Testis (tissue), 5 donors: ENCODE results near the gene IFNE. TPM values are rescaled to one million over a fixed set of nuclear protein-coding genes. Genes with fewer than 3 reads are reported as not detected.

Source experiments
- DNase-seq: peaks from one replicate; pipeline ENCODE4 v3.0.0-alpha.2; 2019
- H3K27ac ChIP-seq, 2 donors: fragments of 200-600 bp; sonication (generic); one replicate each; pipeline ENCODE4 v1.5.1; 2019
- H3K27me3 ChIP-seq: fragments of 200-600 bp; sonication (generic); one replicate; pipeline ENCODE4 v1.5.1; 2019
- H3K36me3 ChIP-seq: fragments of 200-600 bp; sonication (generic); one replicate; pipeline ENCODE4 v1.5.1; 2017; ENCODE audit warnings: low read depth; ENCODE audit errors: missing control alignments
- H3K4me1 ChIP-seq: fragments of 200-600 bp; sonication (generic); one replicate; pipeline ENCODE4 v1.5.1; 2019
- H3K4me3 ChIP-seq, 2 donors: fragments of 200-600 bp; sonication (generic); one replicate each; pipeline ENCODE4 v1.5.1; 2017 to 2019
- H3K9me3 ChIP-seq: fragments of 200-600 bp; sonication (generic); one replicate; pipeline ENCODE4 v1.5.1; 2017
- CTCF ChIP-seq, 3 experiments: fragments of 450-650 bp in 2 of 3; fragments of 200-600 bp in 1 of 3; sonication (generic) in 1 of 3; IDR thresholded peaks; one replicate each; pipeline ENCODE4 v1.5.1; 2016 to 2019; ENCODE audit warnings: antibody characterized with exemption in 3 of 3, mild to moderate bottlenecking in 2 of 3, moderate library complexity in 1 of 3
- POLR2A ChIP-seq: fragments of 450-650 bp; IDR thresholded peaks from one replicate; pipeline ENCODE4 v1.6.1; 2017; ENCODE audit warnings: antibody characterized with exemption, mild to moderate bottlenecking, moderate library complexity
- WGBS, 2 donors: methylation state at CpG; one replicate each; pipeline ENCODE4 v1.1.5; 2018; 5-methylcytosine and 5-hydroxymethylcytosine counted together
- intact Hi-C: fragments of 100-400 bp; cut with DNase I; formaldehyde crosslinking; loops from one replicate; pipeline ENCODE4 v1.15.1; 2023; ENCODE audit warnings: low total_unique reads
- long read RNA-seq, 2 donors: transcript quantifications; one replicate each; lab custom pipeline, GENCODE V29; 2026
- polyA plus RNA-seq: library from polyadenylated mRNA; stranded (reverse); fragments of 350-450 nt; fragmentation: Illumina TruSeq; extraction: RNeasy Lipid Tissue Mini Kit (QIAGEN cat#74804); gene quantifications from one replicate; pipeline ENCODE4 v1.2.3, GENCODE V29; 2014; ENCODE audit warnings: low read depth, low replicate concordance; ENCODE audit not compliant: insufficient read depth
- total RNA-seq, 2 donors: library from RNA; depleted of rRNA; stranded (reverse); fragments of >200 nt; gene quantifications; one replicate each; pipeline ENCODE4 v1.2.3, GENCODE V29; 2016

The IFNE gene
- total RNA-seq (under 1 TPM in 1 of 2 donors, not detected in 1; 0.47 TPM), polyA plus RNA-seq (not detected)
- long read RNA-seq, donor 1 = 0 reads
- long read RNA-seq, donor 2 = 0 reads

GRCh38 chr9:21482213-21482612 lies at the start of gene IFNE:
TSS of gene IFNE (minus strand) at chr9:21482313. CDS start at chr9:21481694, 619 bp downstream.
- DNase-seq = no peak
- whole genome bisulfite sequencing, 2 donors = 91 to 96% methylated on average over 2 of the region's 2 CpGs
- intact Hi-C loops = no loop called here

GRCh38 chr9:21528123-21528808 lies 46.2 kb upstream of the IFNE start:
- no peak overlapping the region for H3K27ac ChIP-seq
- intact Hi-C loops = no loop called here
- no peaks in the 10 kb centered on the region for H3K9me3 ChIP-seq
- H3K36me3 ChIP-seq = no peaks in the 10 kb centered on the region
- DNase-seq = no peak
- no peaks in the 10 kb centered on the region for H3K27me3 ChIP-seq
- H3K4me3 ChIP-seq = no peak overlapping the region
- TF ChIP-seq CTCF (IDR thresholded peaks at IDR 0.05) (no peak), POLR2A (no peak)
- WGBS, 2 donors = 83 to 85% methylated on average over 4 to 9 of the region's 9 CpGs
- no peaks in the 10 kb centered on the region for H3K4me1 ChIP-seq

More at GRCh38 chr9:21482213-21482612, at the start of gene IFNE:
- Histone ChIP-seq H3K27ac (no peak within 1 kb of the TSS), H3K36me3 (no peaks in the 10 kb centered on the region), H3K4me3 (no peak within 1 kb of the TSS), H3K27me3 (no peaks in the 10 kb centered on the region), H3K4me1 (no peaks in the 10 kb centered on the region), H3K9me3 (no peaks in the 10 kb centered on the region)
- TF ChIP-seq CTCF (IDR thresholded peaks at IDR 0.05) = no peak
- no peak for TF ChIP-seq POLR2A

- Histone ChIP-seq H3K36me3 (no peaks in the 10 kb centered on the region), H3K4me3 (no peak overlapping the region), H3K27ac (no peak overlapping the region), H3K4me1 (no peaks in the 10 kb centered on the region), H3K9me3 (no peaks in the 10 kb centered on the region), H3K27me3 (no peaks in the 10 kb centered on the region)
- TF ChIP-seq CTCF (IDR thresholded peaks at IDR 0.05) (no peak), POLR2A (no peak)
- DNase-seq = no peak
- WGBS, 2 donors = 100% methylated on average over 2 of the region's 2 CpGs
- intact Hi-C loops = no loop called here
Measured at GRCh38 chr9:21527579-21527978, 45.5 kb upstream of the IFNE start.

- H3K4me3 ChIP-seq = no peak overlapping the region
- WGBS, 2 donors = 85 to 91% methylated on average over 5 of the region's 5 CpGs
- H3K9me3 ChIP-seq = no peaks in the 10 kb centered on the region
- no peak for DNase-seq
- H3K36me3 ChIP-seq = no peaks in the 10 kb centered on the region
- no peaks in the 10 kb centered on the region for H3K4me1 ChIP-seq
- intact Hi-C loops = no loop called here
- TF ChIP-seq POLR2A = no peak
- H3K27ac ChIP-seq = no peak overlapping the region
- no peaks in the 10 kb centered on the region for H3K27me3 ChIP-seq
Measured at GRCh38 chr9:21525174-21525573, 43.1 kb upstream of the IFNE start.

GRCh38 chr9:21524099-21524830 lies 42.2 kb upstream of the IFNE start:
- 83 to 87% methylated on average over 2 of the region's 2 CpGs for WGBS, 2 donors
- no peak overlapping the region for H3K4me3 ChIP-seq
- no peak for DNase-seq
- H3K9me3 ChIP-seq = no peaks in the 10 kb centered on the region
- H3K36me3 ChIP-seq = no peaks in the 10 kb centered on the region
- no peaks in the 10 kb centered on the region for H3K27me3 ChIP-seq
- H3K27ac ChIP-seq = no peak overlapping the region
- H3K4me1 ChIP-seq = no peaks in the 10 kb centered on the region
- TF ChIP-seq CTCF (IDR thresholded peaks at IDR 0.05) (no peak), POLR2A (no peak)
- intact Hi-C loops = no loop called here
